Measurements from ENCODE around the gene HES7.
"Not testable (repeated sequence)": the region's sequence is repeated elsewhere in the genome, so short reads cannot be mapped to it uniquely, and the experiment has no call there.

The HES7 gene

DNA sequence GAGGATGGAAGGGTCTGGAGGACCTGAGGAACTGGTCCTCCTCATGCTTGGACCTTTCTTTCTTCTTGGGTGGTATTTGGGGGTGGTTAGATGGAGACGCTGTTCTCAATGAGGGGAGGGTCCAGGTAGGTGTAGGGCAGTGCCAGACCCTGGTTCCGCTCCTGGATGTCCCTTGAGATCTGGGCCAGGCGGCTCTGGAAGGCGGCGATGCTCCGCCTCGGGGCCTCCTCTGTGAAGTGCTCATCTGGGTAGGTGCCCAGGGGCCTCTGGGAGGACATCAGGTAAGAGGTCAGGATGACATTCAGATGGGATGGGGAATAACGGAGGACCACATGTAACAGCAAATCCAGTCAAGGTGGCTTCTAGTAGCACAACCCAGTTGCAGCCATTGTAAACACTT, 27.4 kb downstream of the HES7 start:
- DNase-seq: no peak

DNA sequence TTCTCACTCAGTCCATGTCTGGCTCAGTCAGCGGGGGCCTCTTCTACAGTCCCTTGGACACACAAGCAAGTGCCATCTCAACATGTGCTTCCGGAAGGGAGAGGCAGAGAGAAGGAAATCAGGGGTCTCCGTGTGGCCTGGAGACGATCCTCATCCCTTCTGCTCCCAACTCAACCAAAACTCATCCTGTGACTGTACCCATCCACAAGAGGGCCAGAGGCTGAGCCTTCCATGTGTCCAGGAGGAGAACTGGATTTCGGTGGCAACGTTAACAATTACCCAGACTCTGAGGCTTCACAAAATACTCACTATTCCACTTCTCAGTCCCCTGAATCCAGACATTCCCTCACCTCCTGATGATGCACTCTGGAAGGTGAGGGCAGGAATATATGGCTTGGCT, 28.5 kb downstream of the HES7 start:
- DNase-seq: no peak

DNA sequence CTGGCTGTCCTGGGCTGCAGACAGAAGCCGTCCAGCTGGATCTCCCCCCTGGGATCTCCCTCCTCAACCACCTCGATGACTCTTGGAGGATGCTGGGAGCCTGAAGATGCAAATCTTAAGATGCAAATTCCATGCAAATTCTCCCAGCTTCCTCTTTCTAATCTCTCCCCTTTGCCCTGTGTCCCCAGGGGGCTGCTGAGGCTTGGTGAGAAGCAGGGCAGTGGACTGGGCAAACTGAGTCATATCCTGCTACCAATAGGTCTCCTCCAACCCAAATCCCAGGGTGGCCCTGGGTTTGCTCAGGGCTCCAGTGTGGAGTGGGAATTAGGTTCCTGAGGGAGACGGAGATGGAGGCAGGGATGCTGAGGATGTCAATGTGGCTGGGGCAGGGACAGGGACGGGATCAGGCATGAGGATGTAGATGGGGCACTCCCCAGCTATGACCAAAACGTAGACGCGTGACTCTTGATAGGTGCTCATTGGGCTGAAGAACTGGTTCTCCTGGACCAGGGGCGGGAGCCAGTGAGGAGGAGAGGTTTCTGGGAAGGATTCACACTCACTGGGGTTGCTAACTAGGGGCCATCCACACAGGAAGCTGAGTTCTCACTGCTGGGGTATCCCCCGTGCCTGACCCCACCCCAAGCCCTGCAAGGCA, 32.7 kb downstream of the HES7 start:
- no peak for DNase-seq

DNA sequence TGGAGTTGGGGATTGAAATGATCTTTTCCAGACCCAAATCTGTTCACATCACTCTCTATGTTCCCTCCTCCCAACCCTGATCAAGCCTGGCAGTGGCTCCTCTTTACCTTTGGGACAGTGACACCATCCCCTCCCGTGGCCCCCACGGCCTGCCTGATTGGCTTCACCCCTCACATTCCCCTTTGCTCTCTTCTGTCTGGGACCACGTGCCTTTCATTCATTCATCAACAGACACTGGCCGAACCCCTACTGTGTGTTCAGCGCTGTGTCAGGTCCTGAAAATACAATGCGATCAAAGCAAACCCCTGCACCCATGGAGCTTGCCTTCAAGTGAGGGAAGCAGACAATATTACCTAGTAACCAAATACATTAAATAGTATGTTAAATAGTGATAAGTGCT, 34.2 kb downstream of the HES7 start:
- no peak for DNase-seq

DNA sequence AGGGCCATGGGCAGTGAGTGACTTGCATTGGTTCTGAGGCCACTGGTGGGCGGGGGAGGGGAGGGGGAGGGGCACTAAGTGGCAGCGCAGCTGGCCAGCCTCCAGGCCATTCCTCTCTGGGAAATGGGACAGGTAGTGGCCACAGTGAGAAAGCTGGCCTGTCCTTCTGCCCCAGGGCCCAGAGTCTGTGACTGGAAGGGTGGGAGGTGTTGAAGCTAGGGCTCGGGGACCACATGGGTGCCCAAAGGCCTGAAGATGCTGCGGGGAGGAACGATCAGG, 36.0 kb downstream of the HES7 start:
- DNase-seq: no peak

DNA sequence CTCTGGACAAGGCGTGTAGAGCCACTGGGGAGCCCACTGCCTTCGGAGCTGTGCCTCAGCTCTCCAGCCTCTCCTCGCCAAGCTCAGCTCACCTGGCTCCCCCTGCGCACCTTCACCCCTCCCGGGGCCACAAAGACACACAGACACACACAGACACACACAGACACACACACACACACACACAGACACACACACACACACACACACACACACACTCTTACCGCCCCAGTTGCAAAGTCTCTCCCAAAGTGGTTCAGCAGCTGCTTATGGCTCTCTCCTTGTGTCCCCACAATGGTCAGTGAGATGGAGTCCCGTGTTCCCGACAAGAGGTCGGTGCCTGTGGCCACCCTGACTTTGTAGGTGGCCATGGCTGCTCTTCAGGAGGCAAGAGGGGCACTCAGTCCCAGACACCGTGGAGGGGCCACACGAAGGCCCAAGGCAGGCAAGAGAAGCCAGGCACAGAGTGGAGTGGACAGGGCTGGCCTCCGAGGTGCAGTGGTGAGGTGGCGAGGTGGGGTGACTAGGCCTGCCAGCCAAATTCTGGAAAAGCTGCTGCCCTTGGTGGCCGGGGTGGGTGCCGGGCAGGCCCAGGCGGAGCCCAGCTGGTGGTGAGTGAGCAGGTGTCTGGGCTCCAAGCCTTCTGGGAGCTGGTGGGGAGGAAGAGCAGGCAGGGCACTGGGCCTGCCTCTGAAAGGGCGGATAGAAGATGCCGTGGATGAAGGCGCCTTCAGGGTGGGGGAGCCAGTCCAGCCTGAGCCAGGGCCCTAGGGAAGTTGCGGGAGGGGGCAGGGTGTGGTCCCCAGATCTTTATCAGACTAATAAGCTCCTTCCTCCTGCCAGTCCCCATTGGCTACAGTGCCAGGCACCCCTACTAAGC, 36.6 kb downstream of the HES7 start, which contains the start of gene ALOX12B:
TSS of gene ALOX12B (minus strand) at position 642 of the 877 bp plus-strand sequence. CDS start at position 368, 274 bp downstream.
- no peak for DNase-seq

DNA sequence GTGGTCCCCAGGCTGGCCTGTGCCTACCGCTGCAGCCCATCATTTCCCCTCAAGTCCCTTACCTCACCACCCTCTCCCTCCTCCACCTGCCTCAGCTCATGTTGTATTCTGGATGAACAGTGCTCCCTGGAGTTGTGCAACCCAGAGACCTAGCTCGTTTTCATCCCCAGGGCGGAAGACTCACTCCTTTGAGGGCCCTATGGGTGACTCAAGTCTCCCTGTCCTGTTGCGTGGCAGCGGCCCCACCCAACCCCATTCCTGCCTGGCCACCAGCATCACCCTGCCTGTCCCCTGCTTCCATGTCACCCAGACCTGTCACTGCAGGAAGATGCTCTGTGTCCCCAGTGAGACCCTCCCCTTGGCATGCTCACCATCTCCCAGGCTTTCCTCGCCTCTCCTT, 39.7 kb downstream of the HES7 start:
- DNase-seq: no peak

DNA sequence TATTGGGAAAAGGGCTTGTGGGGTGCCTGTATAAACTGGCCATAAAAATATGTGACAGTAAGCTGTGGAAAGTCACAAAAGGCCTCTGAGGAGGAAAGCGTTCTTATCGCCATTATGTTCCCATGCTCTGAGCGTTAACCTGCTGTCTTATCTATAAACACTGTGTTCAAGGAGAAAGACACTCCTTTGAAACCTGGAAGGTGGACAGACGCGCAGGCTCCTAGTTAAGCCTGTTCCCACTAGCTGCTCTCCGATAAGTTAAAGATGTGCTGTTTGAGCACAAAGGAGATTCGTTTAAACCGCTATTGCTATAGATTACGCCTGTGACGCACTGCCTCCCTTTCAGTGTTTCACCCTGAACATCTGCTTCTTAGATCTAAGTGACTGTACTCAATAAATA, 41.6 kb downstream of the HES7 start:
- DNase-seq: no peak

DNA sequence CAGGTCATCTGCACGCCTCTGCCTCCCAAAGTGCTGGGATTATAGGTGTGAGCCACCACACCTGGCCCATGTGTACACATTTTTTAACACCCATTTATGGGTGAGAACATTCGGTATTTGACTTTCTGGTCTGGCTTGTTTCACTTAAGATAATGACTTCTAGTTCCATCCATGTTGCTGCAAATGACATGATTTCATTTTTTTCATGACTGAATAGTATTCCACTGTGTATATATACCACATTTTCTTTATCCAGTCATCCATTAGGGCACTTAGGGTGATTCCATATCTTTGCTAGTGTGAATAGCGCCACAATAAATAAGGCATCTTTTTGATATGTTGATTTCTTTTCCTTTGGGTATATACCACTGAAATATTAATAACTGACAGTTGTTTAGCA, 42.0 kb downstream of the HES7 start:
- DNase-seq: no peak

DNA sequence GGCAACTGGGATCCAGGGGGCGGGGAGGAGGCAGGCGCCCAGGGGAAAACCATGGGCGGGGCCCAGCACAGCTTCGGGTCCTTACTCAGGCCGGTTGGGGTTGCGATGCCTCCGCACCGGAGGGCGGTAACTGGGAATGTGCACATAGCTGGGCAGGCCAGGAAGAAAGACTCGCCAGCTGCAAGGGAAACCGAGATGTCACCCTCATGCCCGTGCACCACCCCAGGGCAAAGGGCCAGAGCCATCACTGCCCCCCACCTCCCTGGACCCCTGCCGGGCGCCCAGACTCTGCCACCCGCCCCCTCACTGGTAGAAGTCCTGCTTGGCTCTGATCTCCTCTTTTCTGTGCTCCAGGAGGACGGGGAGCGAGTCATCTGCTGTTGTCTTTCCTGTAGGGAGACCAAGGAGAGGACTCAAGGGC, 43.1 kb downstream of the HES7 start:
- no peak for DNase-seq

DNA sequence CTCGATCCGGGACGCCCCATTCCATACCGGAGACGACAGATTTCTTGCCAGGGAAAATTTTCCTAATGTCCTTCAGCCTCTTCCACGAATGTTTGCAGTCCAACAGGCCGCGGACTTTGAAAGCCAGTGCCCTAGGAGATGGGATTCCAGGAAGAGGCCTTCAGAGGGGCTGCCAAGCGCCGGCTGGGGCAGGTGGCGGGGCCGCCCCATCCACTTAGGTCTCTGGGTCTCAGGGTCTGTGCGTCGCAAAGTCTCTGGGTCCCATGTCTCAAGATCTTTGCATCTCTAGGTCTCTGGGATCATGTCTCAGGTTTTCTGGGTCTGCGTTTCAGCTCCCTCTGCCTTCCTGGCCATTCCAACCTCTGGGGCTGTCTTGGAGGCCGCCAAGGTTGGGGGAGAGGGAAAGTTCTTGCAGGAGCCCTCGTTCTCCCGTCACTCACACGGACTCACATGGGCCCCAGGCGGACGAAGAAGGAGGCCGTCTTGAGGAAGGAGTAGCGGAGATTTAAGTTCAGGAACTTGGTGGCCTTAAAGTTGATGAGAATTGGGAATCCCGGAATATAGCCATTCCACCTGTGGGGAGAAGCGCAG, 43.6 kb downstream of the HES7 start:
- no peak for DNase-seq

DNA sequence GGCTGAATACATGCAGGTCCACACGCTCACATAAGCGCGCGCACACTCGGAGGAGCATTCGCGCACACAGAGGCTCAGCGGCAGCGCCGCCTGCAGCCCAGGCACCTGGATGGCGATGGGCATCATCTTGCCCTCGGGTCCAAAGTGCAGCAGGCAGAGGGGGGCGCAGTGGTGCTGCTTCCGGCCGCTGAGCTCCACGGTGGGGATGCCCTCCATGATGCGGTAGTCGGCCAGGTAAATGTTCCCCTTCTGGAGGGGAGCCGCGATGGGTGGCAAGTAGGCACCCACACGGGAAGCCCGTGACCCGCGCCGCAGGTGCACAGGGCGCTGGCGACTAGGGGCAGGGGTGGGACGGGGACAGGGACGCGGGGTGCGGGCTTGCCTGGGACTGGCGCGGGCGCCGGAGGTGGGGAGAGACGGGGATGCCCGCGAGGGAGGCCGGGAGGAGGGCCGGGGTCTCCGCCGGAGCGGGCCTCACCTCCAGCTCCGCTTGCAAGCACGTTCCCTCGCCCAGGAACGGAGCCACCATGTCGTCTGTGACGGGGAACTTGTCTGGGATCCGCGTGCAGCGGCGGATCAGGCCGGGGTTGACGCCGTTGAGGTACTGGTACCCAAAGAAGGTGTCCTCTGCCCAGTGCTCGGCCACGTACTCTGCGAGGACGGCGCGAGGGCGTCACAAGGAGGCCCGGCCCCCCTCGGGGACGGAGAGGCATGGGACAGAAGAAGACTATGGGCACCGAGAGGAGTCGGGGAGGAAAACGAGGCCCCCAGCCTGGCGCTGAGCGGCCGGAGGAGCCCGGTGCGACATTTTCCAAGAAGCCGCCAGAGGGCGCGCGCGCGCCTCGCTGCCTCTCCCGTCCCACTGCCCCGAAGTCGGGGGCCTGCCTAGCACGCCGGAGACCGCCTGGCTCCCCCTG, 44.4 kb downstream of the HES7 start:
- DNase-seq: peak; percentile 43 to 59

DNA sequence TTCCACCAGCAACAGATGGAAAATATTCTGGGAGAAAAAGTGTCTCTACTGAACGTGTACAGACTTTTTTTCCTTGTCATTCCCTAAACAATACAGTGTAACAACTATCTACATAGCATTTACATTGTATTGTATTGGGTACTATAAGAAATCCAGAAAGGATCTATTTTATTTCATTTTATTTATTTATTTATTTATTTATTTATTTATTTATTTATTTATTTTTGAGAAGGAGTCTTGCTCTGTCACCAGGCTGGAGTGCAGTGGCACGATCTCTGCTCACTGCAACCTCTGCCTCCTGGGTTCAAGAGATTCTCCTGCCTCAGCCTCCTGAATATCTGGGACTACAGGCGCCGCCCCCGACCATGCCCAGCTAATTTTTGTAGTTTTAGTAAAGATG, 46.0 kb downstream of the HES7 start:
- DNase-seq: not testable (repeated sequence)

DNA sequence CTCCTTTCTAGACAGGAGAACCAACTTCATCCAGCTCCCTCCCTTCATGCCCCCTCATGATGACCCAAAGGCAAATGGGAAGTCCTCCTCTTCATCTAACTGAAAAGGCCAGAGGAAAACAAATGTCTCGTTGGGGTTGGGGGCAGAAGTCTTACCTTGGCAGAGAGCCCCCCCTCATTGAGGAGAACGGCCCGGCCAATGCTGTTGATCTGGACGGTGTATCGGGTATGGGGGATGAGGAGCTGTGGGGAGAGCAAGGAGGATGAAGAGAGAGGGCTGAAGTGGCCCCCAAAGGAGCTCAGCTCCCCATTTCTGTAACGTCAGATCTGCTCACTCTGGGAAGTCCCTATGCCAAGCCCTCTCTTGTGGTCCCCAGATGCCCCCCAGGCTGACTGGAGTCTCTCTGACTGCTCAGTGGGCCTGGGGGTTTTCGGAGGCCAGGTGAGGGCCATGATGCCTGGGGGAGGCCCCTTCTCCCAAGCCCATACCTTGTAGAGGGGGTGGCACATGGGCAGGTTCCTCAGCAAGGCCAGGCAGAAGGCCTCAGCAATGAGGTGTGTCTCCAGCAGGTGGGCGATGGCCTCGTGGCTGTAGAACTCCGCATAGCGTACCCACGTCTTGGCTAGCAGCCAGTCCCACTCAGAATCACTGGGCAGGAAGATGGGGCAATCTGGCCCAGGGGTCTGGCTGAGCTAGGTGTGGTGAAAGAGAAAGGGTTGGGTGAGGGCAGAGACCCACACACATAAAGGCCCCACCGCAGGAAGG, 47.2 kb downstream of the HES7 start:
- no peak for DNase-seq

DNA sequence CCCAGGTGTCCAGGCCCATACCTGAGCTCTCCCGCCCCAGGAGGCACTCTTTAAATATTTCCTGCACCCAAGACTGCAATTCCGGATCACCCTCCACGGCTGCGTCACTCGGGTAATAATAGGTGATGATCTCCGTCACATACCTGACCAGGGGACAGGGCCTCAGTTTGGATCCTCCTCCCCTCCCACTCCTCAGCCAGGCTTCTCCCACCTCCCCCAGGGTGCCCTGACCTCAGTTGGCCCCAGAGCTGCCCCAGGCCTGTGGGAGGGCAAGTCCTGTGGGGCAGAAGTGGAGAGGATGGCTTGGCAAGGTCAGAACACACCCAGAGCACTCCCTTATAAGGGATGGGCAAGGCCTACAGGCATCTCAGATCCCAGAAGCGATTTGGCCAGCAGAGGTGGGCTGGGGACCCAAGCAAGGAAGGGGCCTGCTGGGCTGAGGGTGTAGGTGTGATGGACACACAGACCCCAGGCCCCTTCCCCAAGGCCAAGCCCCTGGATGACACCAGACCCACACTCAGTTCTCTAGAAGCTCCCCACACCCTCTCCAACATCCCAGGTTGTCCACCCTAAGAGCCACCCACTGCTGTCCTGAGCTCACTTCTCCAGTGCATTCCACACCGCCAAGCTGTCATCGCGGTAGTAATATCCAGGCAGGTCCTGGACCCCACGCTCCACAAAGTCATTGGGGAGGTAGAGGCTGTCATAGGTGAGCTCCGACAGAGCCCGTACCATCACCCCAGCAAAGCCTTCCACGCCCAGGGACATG, 48.1 kb downstream of the HES7 start:
- no peak for DNase-seq

DNA sequence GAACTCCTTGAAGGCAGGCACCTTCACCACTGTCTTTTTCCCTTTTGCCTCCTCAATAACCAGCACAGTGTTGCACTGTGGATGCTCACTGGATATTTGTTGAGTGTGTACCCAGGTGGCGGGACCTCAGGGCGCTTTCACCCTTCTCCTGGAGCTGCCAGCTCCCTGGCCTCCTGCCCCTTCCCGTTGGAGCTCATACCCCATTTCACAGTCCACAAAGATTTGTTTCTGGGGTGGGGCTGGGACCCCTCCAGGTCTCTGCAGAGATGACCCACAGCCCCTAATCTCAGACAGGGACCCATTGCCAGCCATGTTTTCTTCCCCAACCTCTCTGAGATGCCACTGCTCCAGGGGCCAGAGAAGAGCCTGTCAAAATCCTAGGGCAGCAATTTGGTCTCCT, 48.8 kb downstream of the HES7 start:
- DNase-seq: no peak

DNA sequence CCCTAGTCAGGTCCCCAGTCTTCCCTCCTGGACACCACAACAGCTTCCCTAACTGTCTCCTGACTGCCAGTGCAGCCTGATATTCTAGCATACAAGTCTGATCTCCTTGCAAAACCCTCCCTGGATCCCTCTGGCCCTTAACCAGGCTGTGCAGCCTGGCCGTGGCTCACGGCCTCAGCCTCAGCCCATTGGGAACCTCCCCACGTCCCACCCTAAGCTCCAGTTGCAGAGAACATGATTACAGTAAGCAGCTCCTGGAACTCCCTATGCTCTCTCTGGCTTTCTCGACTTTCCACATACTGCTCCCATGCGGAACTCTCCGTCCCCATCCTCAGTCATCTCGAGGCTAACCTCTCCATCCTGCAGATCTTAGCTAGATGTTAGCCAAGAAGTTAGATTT, 49.4 kb downstream of the HES7 start:
- no peak for DNase-seq

DNA sequence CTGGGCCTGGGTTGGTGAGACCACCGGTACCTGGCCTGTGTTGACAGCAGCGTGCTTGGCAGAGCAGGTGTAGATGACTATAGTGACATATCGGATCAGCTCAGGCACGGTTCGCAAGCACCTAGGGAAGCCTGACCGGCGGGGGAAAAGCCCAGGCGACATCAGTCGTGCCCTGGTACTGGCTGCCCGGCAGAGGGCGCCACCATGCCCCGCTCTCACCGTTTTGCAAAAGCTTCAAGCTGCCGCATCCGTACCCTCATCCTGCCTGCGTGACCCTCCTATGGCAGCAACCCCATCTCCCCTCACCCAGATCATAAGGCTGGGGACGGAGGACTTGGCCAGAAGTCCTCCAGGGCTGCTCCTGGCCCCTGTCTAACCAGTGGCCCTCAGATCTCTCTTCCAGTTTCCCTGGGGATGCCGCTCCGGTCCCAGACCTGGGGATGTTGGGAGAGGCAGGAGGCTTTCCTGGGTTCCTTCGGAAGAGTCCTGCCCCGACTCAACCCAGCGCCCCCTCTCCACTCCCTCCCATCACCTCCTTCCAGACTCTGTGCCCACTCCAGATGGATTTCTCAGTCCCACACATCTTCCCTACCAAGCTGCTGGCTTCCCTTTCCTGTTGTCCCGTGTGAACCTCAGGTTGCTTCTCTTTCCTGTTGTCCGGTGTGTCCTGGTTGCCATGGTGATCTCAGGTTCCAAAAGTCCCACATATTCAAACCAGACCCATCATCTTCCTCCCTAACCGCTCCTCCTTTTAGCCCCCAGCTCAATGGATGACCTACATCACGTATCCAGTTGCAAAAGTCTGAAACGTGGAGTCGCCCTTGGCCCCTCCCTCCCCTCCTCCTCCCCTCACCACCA, 50.0 kb downstream of the HES7 start:
- DNase-seq: peak; percentile 61 to 75

DNA sequence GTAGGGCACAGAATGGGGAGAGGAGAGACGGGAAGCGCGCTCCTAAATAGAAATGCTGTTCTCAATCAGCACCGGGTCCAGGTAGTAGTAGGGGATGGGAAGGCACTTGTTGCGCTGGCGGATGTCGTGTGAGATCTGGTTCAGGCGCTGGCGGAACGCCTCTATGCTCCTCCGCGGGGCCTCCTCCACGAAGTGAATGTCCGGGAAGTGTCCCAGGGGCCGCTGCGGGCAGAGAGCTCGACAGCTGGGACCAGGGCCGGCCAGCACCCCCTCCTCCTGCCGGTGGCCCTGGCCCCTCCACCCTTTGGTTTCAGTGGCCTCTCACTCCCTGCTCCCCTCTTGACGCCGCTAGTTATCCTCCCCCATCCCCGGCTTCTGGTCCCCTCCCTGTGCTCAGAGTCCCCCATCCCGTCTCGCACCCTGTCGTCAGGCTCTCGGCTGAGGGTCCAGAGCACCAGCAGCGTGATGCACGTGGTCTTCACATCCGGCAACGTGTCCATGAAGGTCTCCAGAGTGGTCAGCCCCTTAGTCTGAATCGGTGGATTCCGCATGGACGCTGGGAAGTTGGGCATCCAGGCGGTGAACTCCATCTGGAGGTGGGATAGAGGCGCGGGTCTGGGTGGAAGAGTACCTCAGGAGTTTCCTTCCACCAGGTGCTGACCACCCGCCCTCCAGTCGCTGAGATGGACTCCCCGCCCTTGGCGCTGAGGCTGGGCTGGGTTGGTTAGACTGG, 51.0 kb downstream of the HES7 start:
- no peak for DNase-seq

DNA sequence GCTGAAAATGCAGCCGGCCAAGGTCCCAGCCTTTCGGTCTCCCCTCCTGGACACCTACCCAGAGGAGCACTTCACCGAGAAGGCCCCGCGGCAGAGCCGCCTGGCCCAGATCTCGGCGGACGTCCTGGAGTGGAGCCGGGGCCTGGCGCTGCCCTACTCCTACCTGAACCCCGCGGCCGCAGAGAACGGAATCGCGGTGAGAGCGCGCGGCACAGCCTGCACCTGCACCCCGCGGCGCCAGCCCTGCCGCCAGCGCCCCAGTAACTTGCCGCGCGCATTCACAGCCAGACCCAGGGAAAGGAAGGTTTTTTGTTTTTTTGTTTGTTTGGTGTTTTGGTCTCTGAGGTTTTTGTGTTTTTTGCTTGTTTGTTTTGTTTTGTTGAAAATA, 51.6 kb downstream of the HES7 start:
- no peak for DNase-seq
